NCI-H146 (cell line): ENCODE measurements around the gene KCNK6.

Experiments
- DNase-seq: peaks from one replicate; lab custom pipeline; 2025; lab: John Stamatoyannopoulos, UW

The KCNK6 gene

GRCh38 chr19:38319421-38320258 lies at the start of gene KCNK6:
KCNK6 (plus strand) TSS chr19:38319845; CDS start chr19:38319951, 106 bp downstream.
- DNase-seq, result peak; percentile 47

GRCh38 chr19:38270587-38271167 lies 49.0 kb upstream of the KCNK6 start:
- peak; percentile 93 for DNase-seq

- DNase-seq, result no peak
These were observed 46.1 kb upstream of the KCNK6 start for GRCh38 chr19:38273499-38273898.

GRCh38 chr19:38274739-38275138 lies 44.9 kb upstream of the KCNK6 start:
- DNase-seq, result no peak

GRCh38 chr19:38276942-38277517 lies 42.6 kb upstream of the KCNK6 start:
- DNase-seq, result no peak

GRCh38 chr19:38277549-38277948 lies 42.1 kb upstream of the KCNK6 start:
- DNase-seq, result no peak

GRCh38 chr19:38277969-38278680 lies 41.5 kb upstream of the KCNK6 start:
- no peak for DNase-seq

GRCh38 chr19:38278751-38279150 lies 40.9 kb upstream of the KCNK6 start:
- DNase-seq, result no peak

- DNase-seq, result no peak
These were observed 39.4 kb upstream of the KCNK6 start for GRCh38 chr19:38280030-38280921.

- no peak for DNase-seq
These were observed 37.7 kb upstream of the KCNK6 start for GRCh38 chr19:38281811-38282566.

GRCh38 chr19:38283271-38283670 lies 36.4 kb upstream of the KCNK6 start:
- DNase-seq, result no peak

GRCh38 chr19:38284422-38284821 lies 35.2 kb upstream of the KCNK6 start:
- no peak for DNase-seq

GRCh38 chr19:38285567-38285966 lies 34.1 kb upstream of the KCNK6 start:
- no peak for DNase-seq

GRCh38 chr19:38287604-38288003 lies 32.0 kb upstream of the KCNK6 start:
- no peak for DNase-seq

GRCh38 chr19:38288123-38288855 lies 31.4 kb upstream of the KCNK6 start:
- no peak for DNase-seq

GRCh38 chr19:38289955-38290354 lies 29.7 kb upstream of the KCNK6 start:
- DNase-seq, result no peak

GRCh38 chr19:38290631-38291147 lies 29.0 kb upstream of the KCNK6 start:
- DNase-seq, result no peak

- no peak for DNase-seq
These were observed 27.8 kb upstream of the KCNK6 start for GRCh38 chr19:38291855-38292254.

GRCh38 chr19:38293281-38293680 lies 26.4 kb upstream of the KCNK6 start:
- DNase-seq, result no peak

GRCh38 chr19:38294090-38294489 lies 25.6 kb upstream of the KCNK6 start:
- DNase-seq, result no peak
